IMR-90 (cell line): ENCODE data around the gene GPSM1. TPM values are rescaled to one million over a fixed set of nuclear protein-coding genes. Genes with fewer than 3 reads are reported as not detected.
A peak's percentile ranks its signal among the peaks of the same experiment; 100 is the strongest.

Experiments used
- ATAC-seq: fragments of 200-7000 bp; cut with Tn5 transposase; 2 replicates; pipeline ENCODE4 v1.9.1; 2020; ENCODE audit warnings: low read depth, mild to moderate bottlenecking, moderate library complexity
- BruUV-seq: library from RNA; stranded (reverse); fragments of 400-500 nt; replicated peaks from 2 replicates; lab custom pipeline; 2021; lab: Mats Ljungman, UMichigan
- CTCF ChIA-PET: fragments of 300-600 bp; formaldehyde crosslinking; extraction: SDS; loops from one replicate; lab custom pipeline; 2021; ENCODE audit warnings: antibody characterized with exemption; lab: Yijun Ruan, JAX
- POLR2A ChIA-PET: fragments of 300-600 bp; sonication (Branson Sonifier 250); formaldehyde crosslinking; loops from one replicate; lab custom pipeline; 2022; ENCODE audit warnings: antibody characterized with exemption; ENCODE audit not compliant: unreplicated experiment; lab: Charles Lee
- DNase-seq: peaks from one replicate; pipeline ENCODE4 v3.0.0; 2013
- H2AFZ ChIP-seq: replicated peaks from 2 replicates; pipeline ENCODE3; 2013; ENCODE audit warnings: low read length, mild to moderate bottlenecking; ENCODE audit not compliant: poor library complexity
- H2AK5ac ChIP-seq: 2 replicates; pipeline ENCODE4 v1.6.1; 2013; ENCODE audit warnings: low read depth, low read length, inconsistent platforms
- H2AK9ac ChIP-seq: replicated peaks from 2 replicates; pipeline ENCODE3; 2013; ENCODE audit warnings: mild to moderate bottlenecking, low read depth, low read length, moderate library complexity; ENCODE audit not compliant: poor library complexity
- H2BK120ac ChIP-seq: 2 replicates; pipeline ENCODE4 v1.6.1; 2013; ENCODE audit warnings: low read depth, low read length, inconsistent platforms
- H2BK15ac ChIP-seq: 3 replicates; pipeline ENCODE4 v1.6.1; 2013; ENCODE audit warnings: low read depth, low read length, inconsistent platforms
- H2BK20ac ChIP-seq: 2 replicates; pipeline ENCODE4 v1.6.1; 2013; ENCODE audit warnings: low read depth, mild to moderate bottlenecking, inconsistent platforms, low read length, moderate library complexity
- H2BK5ac ChIP-seq: 2 replicates; pipeline ENCODE4 v1.6.1; 2013; ENCODE audit warnings: mild to moderate bottlenecking, low read depth, low read length, inconsistent platforms; ENCODE audit not compliant: poor library complexity, severe bottlenecking
- H3K14ac ChIP-seq: replicated peaks from 2 replicates; pipeline ENCODE4 v1.6.1; 2013; ENCODE audit warnings: low read depth, low read length, inconsistent platforms
- H3K18ac ChIP-seq: 2 replicates; pipeline ENCODE4 v1.6.1; 2013; ENCODE audit warnings: low read depth, low read length, control low read depth
- H3K23ac ChIP-seq: 2 replicates; pipeline ENCODE4 v1.6.1; 2013; ENCODE audit warnings: low read depth, low read length, inconsistent platforms
- H3K27ac ChIP-seq: 2 replicates; pipeline ENCODE4 v1.5.1; 2013; ENCODE audit warnings: mild to moderate bottlenecking, control low read depth, low read length; ENCODE audit not compliant: insufficient read depth
- H3K27me3 ChIP-seq: 2 replicates; pipeline ENCODE4 v1.6.1; 2013; ENCODE audit warnings: low read length; ENCODE audit not compliant: control insufficient read depth, insufficient read depth
- H3K36me3 ChIP-seq: 2 replicates; pipeline ENCODE4 v1.6.1; 2013; ENCODE audit warnings: low read length, mixed read lengths; ENCODE audit not compliant: control insufficient read depth, insufficient read depth
- H3K4ac ChIP-seq: 2 replicates; pipeline ENCODE4 v1.6.1; 2013; ENCODE audit warnings: low read depth, low read length, inconsistent platforms
- H3K4me1 ChIP-seq: 2 replicates; pipeline ENCODE4 v1.6.1; 2013; ENCODE audit warnings: low read length, mixed read lengths; ENCODE audit not compliant: control insufficient read depth, insufficient read depth
- H3K4me2 ChIP-seq: 2 replicates; pipeline ENCODE4 v1.6.1; 2013; ENCODE audit warnings: low read depth, mild to moderate bottlenecking, control low read depth, low read length, moderate library complexity
- H3K4me3 ChIP-seq: 2 replicates; pipeline ENCODE4 v1.5.1; 2013; ENCODE audit warnings: low read depth, mild to moderate bottlenecking, control low read depth, low read length, moderate library complexity; ENCODE audit not compliant: insufficient read depth
- H3K56ac ChIP-seq: 2 replicates; pipeline ENCODE4 v1.6.1; 2013; ENCODE audit warnings: low read length, inconsistent platforms; ENCODE audit not compliant: insufficient read depth; ENCODE audit errors: extremely low read depth
- H3K79me1 ChIP-seq, 2 experiments: 2 replicates each; pipeline ENCODE4 v1.6.1; 2013; ENCODE audit warnings: low read length in 2 of 2, inconsistent platforms in 1 of 2, low read depth in 1 of 2
- H3K9ac ChIP-seq: 2 replicates; pipeline ENCODE4 v1.6.1; 2013; ENCODE audit warnings: low read depth, low read length, control low read depth
- H3K9me1 ChIP-seq: 2 replicates; pipeline ENCODE4 v1.6.1; 2013; ENCODE audit warnings: low read length, inconsistent platforms; ENCODE audit not compliant: insufficient read depth
- H3K9me3 ChIP-seq: 2 replicates; pipeline ENCODE4 v1.6.1; 2013; ENCODE audit warnings: low read length; ENCODE audit not compliant: control insufficient read depth, insufficient read depth
- H4K20me1 ChIP-seq: 2 replicates; pipeline ENCODE4 v1.6.1; 2013; ENCODE audit warnings: low read length, inconsistent platforms; ENCODE audit not compliant: insufficient read depth
- H4K5ac ChIP-seq: 2 replicates; pipeline ENCODE4 v1.6.1; 2013; ENCODE audit warnings: mild to moderate bottlenecking, low read depth, low read length, control low read depth
- H4K8ac ChIP-seq, 2 experiments: 2 replicates each; pipeline ENCODE4 v1.6.1; 2013; ENCODE audit warnings: low read depth in 2 of 2, low read length in 2 of 2, control low read depth in 1 of 2, inconsistent platforms in 1 of 2
- H4K91ac ChIP-seq: 2 replicates; pipeline ENCODE4 v1.6.1; 2013; ENCODE audit warnings: low read depth, low read length, inconsistent platforms; ENCODE audit not compliant: insufficient read depth
- BHLHE40 ChIP-seq: fragments of 150-350 bp; IDR thresholded peaks from 2 replicates; pipeline ENCODE4 v1.6.1; 2016; ENCODE audit warnings: mild to moderate bottlenecking, low read depth, low read length
- CEBPB ChIP-seq: IDR thresholded peaks from 2 replicates; pipeline ENCODE4 v1.6.1; 2012; ENCODE audit warnings: low read depth, low read length, improper control_type of control experiment
- CHD1 ChIP-seq: IDR thresholded peaks from 2 replicates; pipeline ENCODE4 v1.6.1; 2012; ENCODE audit warnings: low read depth, low read length, improper control_type of control experiment
- ELK1 ChIP-seq: fragments of 150-350 bp; IDR thresholded peaks from 2 replicates; pipeline ENCODE4 v1.6.1; 2016; ENCODE audit warnings: low read depth, mild to moderate bottlenecking, low read length, moderate library complexity, borderline replicate concordance
- FOS ChIP-seq: fragments of 150-350 bp; IDR thresholded peaks from 2 replicates; pipeline ENCODE4 v1.6.1; 2016; ENCODE audit warnings: low read depth, low read length
- MAFK ChIP-seq: IDR thresholded peaks from 2 replicates; pipeline ENCODE4 v1.6.1; 2012; ENCODE audit warnings: low read depth, low read length, improper control_type of control experiment
- MXI1 ChIP-seq: IDR thresholded peaks from 2 replicates; pipeline ENCODE4 v1.6.1; 2012; ENCODE audit warnings: low read depth, mild to moderate bottlenecking, low read length, moderate library complexity, borderline replicate concordance
- NFE2L2 ChIP-seq: fragments of 150-350 bp; IDR thresholded peaks from 2 replicates; pipeline ENCODE4 v1.6.1; 2016; ENCODE audit warnings: low read depth, mild to moderate bottlenecking, low read length
- POLR2A ChIP-seq: IDR thresholded peaks from 2 replicates; pipeline ENCODE4 v1.6.1; 2012; ENCODE audit warnings: mild to moderate bottlenecking, low read depth, low read length
- RCOR1 ChIP-seq: IDR thresholded peaks from 2 replicates; pipeline ENCODE4 v1.6.1; 2012; ENCODE audit warnings: mild to moderate bottlenecking, low read length, improper control_type of control experiment; ENCODE audit not compliant: insufficient replicate concordance
- RFX5 ChIP-seq: IDR thresholded peaks from 2 replicates; pipeline ENCODE4 v1.8.0; 2012; ENCODE audit warnings: low read depth, mild to moderate bottlenecking, low read length, moderate library complexity
- SMC3 ChIP-seq: fragments of 150-350 bp; IDR thresholded peaks from 2 replicates; pipeline ENCODE4 v1.6.1; 2016; ENCODE audit warnings: low read depth, mild to moderate bottlenecking, antibody characterized with exemption, low read length, moderate library complexity
- WGBS, 2 experiments: methylation state at CpG; one replicate each; pipeline versions ENCODE4 v1.1.5 to v1.1.7; 2013; ENCODE audit warnings: missing lambda C conversion rate in 2 of 2; ENCODE audit not compliant: insufficient read length in 1 of 2; ENCODE audit errors: extremely low coverage in 2 of 2; 5-methylcytosine and 5-hydroxymethylcytosine counted together
- dilution Hi-C: fragments of 300-500 bp; cut with HindIII; formaldehyde crosslinking; loops from one replicate; pipeline ENCODE4 v1.14.3; 2018; ENCODE audit warnings: low sequenced_read_pairs; ENCODE audit not compliant: unreplicated experiment
- in situ Hi-C: fragments of 300-500 bp; cut with MboI; formaldehyde crosslinking; loops from 3 replicates; pipeline ENCODE4 v1.14.3; 2019; ENCODE audit warnings: low sequenced_read_pairs, inconsistent platforms, mixed read lengths
- intact Hi-C: fragments of 100-400 bp; cut with micrococcal nuclease; formaldehyde crosslinking; loops from 2 replicates; pipeline ENCODE4 v1.10.0; 2022
- polyA plus RNA-seq, 3 experiments: library from polyadenylated mRNA; depleted of rRNA; stranded (reverse); fragments of >200 nt; gene quantifications; 2 replicates each; pipeline ENCODE4 v1.2.3, GENCODE V29; 2012; ENCODE audit warnings: low replicate concordance in 1 of 3
- total RNA-seq: library from RNA; depleted of rRNA; stranded (reverse); fragments of >200 nt; gene quantifications from 2 replicates; pipeline ENCODE4 v1.2.3, GENCODE V29; 2012
- TF ChIP-seq, protein P1 (sequence below): conservative IDR thresholded peaks from 2 replicates; pipeline ENCODE4 v1.5.1; 2012; ENCODE audit warnings: mild to moderate bottlenecking, low read depth, low read length, improper control_type of control experiment

Gene GPSM1
- total and polyA plus RNA-seq, 2 of the 4 experiments (the other 2 are of a cell fraction) = 28.7 to 71.2 TPM

- Histone ChIP-seq H3K9ac (no peak overlapping the region), H4K20me1 (peaks cover 9% of the 10 kb centered on the region), H3K14ac (no peak overlapping the region), H3K56ac (no peak overlapping the region), H3K23ac (no peak overlapping the region), H3K36me3 (peaks cover 41% of the 10 kb centered on the region), H2BK120ac (no peak overlapping the region), H3K27me3 (no peaks in the 10 kb centered on the region), H4K8ac (no peak overlapping the region), H2AFZ (peak overlapping the region; percentile 14), H3K4me1 (peaks cover 36% of the 10 kb centered on the region), H2AK5ac (no peak overlapping the region), H4K5ac (no peak overlapping the region), H3K4me2 (no peak overlapping the region), H3K9me3 (no peaks in the 10 kb centered on the region), H2AK9ac (peak overlapping the region; percentile 37), H3K4me3 (no peak overlapping the region), H3K4ac (no peak overlapping the region), H3K27ac (no peak overlapping the region), H3K18ac (no peak overlapping the region), H3K79me1 (peaks cover 2 to 53% of the 10 kb centered on the region in 2 experiments; a peak in 3 of 4 replicates), H2BK5ac (no peak overlapping the region), H3K9me1 (peaks cover 9% of the 10 kb centered on the region), H2BK15ac (no peak overlapping the region), H2BK20ac (no peak overlapping the region), H4K91ac (no peak overlapping the region)
- ChIA-PET POLR2A (no interaction called here), CTCF (no interaction called here)
- TF ChIP-seq MXI1 (no peak), FOS (no peak), ELK1 (no peak), SMC3 (no peak), RFX5 (no peak), POLR2A (no peak), MAFK (no peak), BHLHE40 (no peak), NFE2L2 (no peak), CEBPB (no peak), RCOR1 (no peak), CHD1 (no peak)
- TF ChIP-seq, protein P1, sequence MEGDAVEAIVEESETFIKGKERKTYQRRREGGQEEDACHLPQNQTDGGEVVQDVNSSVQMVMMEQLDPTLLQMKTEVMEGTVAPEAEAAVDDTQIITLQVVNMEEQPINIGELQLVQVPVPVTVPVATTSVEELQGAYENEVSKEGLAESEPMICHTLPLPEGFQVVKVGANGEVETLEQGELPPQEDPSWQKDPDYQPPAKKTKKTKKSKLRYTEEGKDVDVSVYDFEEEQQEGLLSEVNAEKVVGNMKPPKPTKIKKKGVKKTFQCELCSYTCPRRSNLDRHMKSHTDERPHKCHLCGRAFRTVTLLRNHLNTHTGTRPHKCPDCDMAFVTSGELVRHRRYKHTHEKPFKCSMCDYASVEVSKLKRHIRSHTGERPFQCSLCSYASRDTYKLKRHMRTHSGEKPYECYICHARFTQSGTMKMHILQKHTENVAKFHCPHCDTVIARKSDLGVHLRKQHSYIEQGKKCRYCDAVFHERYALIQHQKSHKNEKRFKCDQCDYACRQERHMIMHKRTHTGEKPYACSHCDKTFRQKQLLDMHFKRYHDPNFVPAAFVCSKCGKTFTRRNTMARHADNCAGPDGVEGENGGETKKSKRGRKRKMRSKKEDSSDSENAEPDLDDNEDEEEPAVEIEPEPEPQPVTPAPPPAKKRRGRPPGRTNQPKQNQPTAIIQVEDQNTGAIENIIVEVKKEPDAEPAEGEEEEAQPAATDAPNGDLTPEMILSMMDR = no peak
- BruUV-seq = TSS peak; percentile 71
- intact Hi-C loops (no loop called here), in situ Hi-C loops (no loop called here), dilution Hi-C loops (no loop called here)
- no peak for ATAC-seq
- no CpG with 5 or more reads among the region's 2 CpGs for WGBS, 2 experiments
- no peak for DNase-seq
Observed at GRCh38 chr9:136358888-136359287, 31.5 kb downstream of the GPSM1 start.
